ENCODE results near the gene PTCH1.

DNA sequence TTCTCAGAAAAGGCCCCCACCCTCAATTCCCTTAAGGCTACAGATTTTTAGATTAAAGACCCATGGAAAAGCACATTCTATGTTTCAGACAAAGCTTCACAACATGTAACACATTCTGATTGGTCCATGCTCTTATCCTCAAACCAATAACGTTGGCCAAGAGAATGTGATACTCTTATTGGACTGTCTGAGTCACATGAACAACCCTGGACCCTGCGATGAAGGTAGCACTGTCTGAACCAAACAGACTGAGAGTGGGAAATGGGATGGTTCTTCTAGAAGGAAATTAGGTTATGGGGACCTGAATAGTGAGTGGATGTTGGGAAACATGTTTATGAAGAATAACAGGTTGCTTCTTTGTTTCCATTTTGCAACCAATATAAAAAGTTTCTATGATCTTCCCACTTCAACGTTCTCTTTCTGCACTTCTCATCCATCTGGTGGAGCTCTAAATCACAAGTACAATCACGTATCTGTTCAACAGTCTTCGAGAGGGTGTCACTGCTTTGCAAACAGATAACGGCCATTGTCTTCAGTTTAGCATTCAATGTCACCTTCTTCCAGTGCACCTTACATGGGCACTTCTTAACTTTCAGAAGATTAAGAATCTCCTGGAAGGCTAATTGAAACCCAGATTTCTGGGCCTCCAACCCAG lies 81.6 kb downstream of the PTCH1 start:
- TF ChIP-seq POLR2AphosphoS5 (IDR thresholded peaks at IDR 0.05; ENCODE audit: low read depth, low read length) (no peak), POLR2A (IDR thresholded peaks at IDR 0.05; ENCODE audit: low read depth, low read length) (no peak)
